ENCODE data around the gene C1orf87.

The C1orf87 gene

GRCh38 chr1:60055336-60055735 lies 18.2 kb downstream of the C1orf87 start:
- no peak for DNase-seq

- no peak for DNase-seq
Observed at GRCh38 chr1:60054374-60054773, 19.2 kb downstream of the C1orf87 start.

GRCh38 chr1:60052601-60053000 lies 21.0 kb downstream of the C1orf87 start:
- DNase-seq, result no peak

GRCh38 chr1:60051191-60051590 lies 22.4 kb downstream of the C1orf87 start:
- DNase-seq, result no peak

GRCh38 chr1:60049188-60049587 lies 24.4 kb downstream of the C1orf87 start:
- DNase-seq, result no peak

GRCh38 chr1:60044881-60045280 lies 28.7 kb downstream of the C1orf87 start:
- no peak for DNase-seq

- no peak for DNase-seq
Observed at GRCh38 chr1:60041783-60042182, 31.8 kb downstream of the C1orf87 start.

GRCh38 chr1:60037669-60038068 lies 35.9 kb downstream of the C1orf87 start:
- no peak for DNase-seq

GRCh38 chr1:60036856-60037460 lies 36.6 kb downstream of the C1orf87 start:
- no peak for DNase-seq

GRCh38 chr1:60035921-60036320 lies 37.6 kb downstream of the C1orf87 start:
- no peak for DNase-seq

GRCh38 chr1:60034999-60035398 lies 38.6 kb downstream of the C1orf87 start:
- DNase-seq, result no peak

- DNase-seq, result no peak
Observed at GRCh38 chr1:60033066-60033465, 40.5 kb downstream of the C1orf87 start.

- DNase-seq, result no peak
Observed at GRCh38 chr1:60031146-60031545, 42.4 kb downstream of the C1orf87 start.

GRCh38 chr1:60025552-60025951 lies 48.0 kb downstream of the C1orf87 start:
- DNase-seq, result no peak

GRCh38 chr1:60017508-60018205 lies 55.9 kb downstream of the C1orf87 start:
- DNase-seq, result no peak

- no peak for DNase-seq
Observed at GRCh38 chr1:60010690-60011089, 62.9 kb downstream of the C1orf87 start.

GRCh38 chr1:60008500-60008899 lies 65.1 kb downstream of the C1orf87 start:
- DNase-seq, result no peak

GRCh38 chr1:60000625-60001024 lies 72.9 kb downstream of the C1orf87 start:
- DNase-seq, result no peak

GRCh38 chr1:59999746-60000145 lies 73.8 kb downstream of the C1orf87 start:
- no peak for DNase-seq

GRCh38 chr1:59999006-59999405 lies 74.6 kb downstream of the C1orf87 start:
- DNase-seq, result no peak

GRCh38 chr1:59997479-59998115 lies 76.0 kb downstream of the C1orf87 start:
- DNase-seq, result no peak

GRCh38 chr1:59994302-59995198 lies 79.0 kb downstream of the C1orf87 start:
- DNase-seq, result no peak
